Gastroesophageal sphincter (tissue), 4 donors: ENCODE measurements around the gene HCN4. TPM values are rescaled to one million over a fixed set of nuclear protein-coding genes. Genes with fewer than 3 reads are reported as not detected.
"Not testable (repeated sequence)": the region's sequence is repeated elsewhere in the genome, so short reads cannot be mapped to it uniquely, and the experiment has no call there.

Experiments used
- ATAC-seq: fragments of 150-250 bp; one replicate; pipeline ENCODE4 v1.9.1; 2016; ENCODE audit warnings: mild to moderate bottlenecking, moderate library complexity
- H3K27ac ChIP-seq, 4 donors: fragments of 200-600 bp; sonication (generic) in 3 of 4; 1 replicate in 3 of 4; 2 replicates in 1 of 4; pipeline ENCODE4 v1.5.1; 2016 to 2019
- H3K27me3 ChIP-seq: fragments of 200-600 bp; sonication (generic); one replicate; pipeline ENCODE4 v1.5.1; 2019
- H3K36me3 ChIP-seq, 2 donors: fragments of 200-600 bp; sonication (generic); one replicate each; pipeline ENCODE4 v1.5.1; 2019; ENCODE audit warnings: control low read depth in 1 of 2
- H3K4me1 ChIP-seq, 3 donors: fragments of 200-600 bp; sonication (generic); 1 replicate in 2 of 3; 2 replicates in 1 of 3; pipeline ENCODE4 v1.5.1; 2016 to 2019; ENCODE audit warnings: control low read depth in 2 of 3
- H3K4me3 ChIP-seq, 2 donors: fragments of 200-600 bp; sonication (generic); one replicate each; pipeline ENCODE4 v1.5.1; 2019; ENCODE audit warnings: mild to moderate bottlenecking in 1 of 2, moderate library complexity in 1 of 2
- H3K9me3 ChIP-seq, 3 donors: fragments of 200-600 bp; sonication (generic); one replicate each; pipeline ENCODE4 v1.5.1; 2017 to 2019; ENCODE audit warnings: control low read depth in 2 of 3
- EP300 ChIP-seq: sonication (generic); formaldehyde crosslinking; IDR thresholded peaks from one replicate; pipeline ENCODE4 v1.6.1; 2017; ENCODE audit warnings: antibody characterized with exemption, mild to moderate bottlenecking
- POLR2A ChIP-seq, 2 donors: fragments of 450-650 bp; IDR thresholded peaks; one replicate each; pipeline ENCODE4 v1.6.1; 2017; ENCODE audit warnings: antibody characterized with exemption in 2 of 2, mild to moderate bottlenecking in 2 of 2, moderate library complexity in 1 of 2
- POLR2AphosphoS5 ChIP-seq: sonication (generic); formaldehyde crosslinking; IDR thresholded peaks from one replicate; pipeline ENCODE4 v1.6.1; 2017; ENCODE audit warnings: antibody characterized with exemption
- WGBS, 2 donors: methylation state at CpG; one replicate each; pipeline ENCODE4 v1.1.5; 2018; ENCODE audit warnings: low coverage in 1 of 2; 5-methylcytosine and 5-hydroxymethylcytosine counted together
- total RNA-seq, 4 donors: library from RNA; depleted of rRNA; stranded (reverse); fragments of >200 nt; gene quantifications; one replicate each; pipeline ENCODE4 v1.1.0, GENCODE V29; 2016
- TF ChIP-seq, protein P1 (sequence below), 4 experiments: fragments of 200-600 bp in 2 of 4; fragments of 450-650 bp in 2 of 4; sonication (generic) in 1 of 4; IDR thresholded peaks; one replicate each; pipeline ENCODE4 v1.5.1; 2017 to 2019; ENCODE audit warnings: antibody characterized with exemption in 4 of 4, mild to moderate bottlenecking in 2 of 4, moderate library complexity in 2 of 4

Gene HCN4
- total RNA-seq, 4 donors from 2014 or later = 0.08 TPM; not detected in 3

DNA sequence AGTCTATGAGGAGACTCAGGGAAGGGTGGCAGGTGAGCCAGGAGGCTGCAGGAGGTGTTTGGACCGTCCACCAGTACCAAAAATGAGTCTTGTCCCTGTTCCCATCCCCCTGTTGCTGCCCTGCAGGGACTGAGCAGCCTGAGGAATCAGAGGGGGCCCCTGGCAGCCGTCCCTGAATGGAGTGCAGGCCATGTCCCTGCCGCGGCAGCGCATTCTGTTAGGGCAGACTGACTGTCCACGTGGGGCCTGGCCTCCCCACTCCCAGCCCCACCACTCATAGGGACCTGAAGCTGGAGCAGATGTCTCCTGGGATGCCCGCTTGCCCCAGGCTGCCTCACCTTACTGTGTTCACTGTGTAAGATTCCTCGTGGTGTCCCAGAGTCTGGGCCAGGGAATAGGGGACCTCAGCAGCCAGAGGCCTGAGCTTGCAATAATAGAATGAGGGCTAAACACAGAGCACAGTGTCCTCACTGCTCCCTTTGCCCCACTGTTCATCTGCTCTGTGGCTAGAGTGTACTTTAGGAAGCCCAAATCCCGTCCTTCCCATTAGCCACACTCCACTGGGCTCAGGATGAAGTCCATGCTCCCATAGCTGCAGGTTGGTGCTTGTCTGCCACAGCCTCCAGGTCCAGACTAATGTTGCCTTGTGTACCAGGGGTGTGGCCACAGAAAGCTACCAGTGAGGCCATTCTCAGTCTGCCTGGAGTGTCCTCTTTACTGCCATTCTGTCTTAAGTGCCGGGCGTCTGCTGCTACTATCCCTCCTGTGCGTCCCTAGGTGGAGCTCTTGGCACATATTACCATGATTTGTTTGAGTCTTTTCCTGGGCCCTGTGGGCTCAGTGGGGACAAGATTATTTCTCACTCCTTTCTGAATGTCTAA, 63.2 kb downstream of the HCN4 start:
- Histone ChIP-seq H3K36me3 (peaks cover 0 to 45% of the 10 kb centered on the region in 2 donors), H3K4me3 (no peak overlapping the region), H3K27me3 (no peaks in the 10 kb centered on the region), H3K9me3 (no peaks in the 10 kb centered on the region), H3K4me1 (no peaks in the 10 kb centered on the region), H3K27ac (no peak overlapping the region)
- no peak for ATAC-seq
- TF ChIP-seq POLR2A (IDR thresholded peaks at IDR 0.05) (no peak), EP300 (no peak), POLR2AphosphoS5 (no peak)
- TF ChIP-seq, protein P1, sequence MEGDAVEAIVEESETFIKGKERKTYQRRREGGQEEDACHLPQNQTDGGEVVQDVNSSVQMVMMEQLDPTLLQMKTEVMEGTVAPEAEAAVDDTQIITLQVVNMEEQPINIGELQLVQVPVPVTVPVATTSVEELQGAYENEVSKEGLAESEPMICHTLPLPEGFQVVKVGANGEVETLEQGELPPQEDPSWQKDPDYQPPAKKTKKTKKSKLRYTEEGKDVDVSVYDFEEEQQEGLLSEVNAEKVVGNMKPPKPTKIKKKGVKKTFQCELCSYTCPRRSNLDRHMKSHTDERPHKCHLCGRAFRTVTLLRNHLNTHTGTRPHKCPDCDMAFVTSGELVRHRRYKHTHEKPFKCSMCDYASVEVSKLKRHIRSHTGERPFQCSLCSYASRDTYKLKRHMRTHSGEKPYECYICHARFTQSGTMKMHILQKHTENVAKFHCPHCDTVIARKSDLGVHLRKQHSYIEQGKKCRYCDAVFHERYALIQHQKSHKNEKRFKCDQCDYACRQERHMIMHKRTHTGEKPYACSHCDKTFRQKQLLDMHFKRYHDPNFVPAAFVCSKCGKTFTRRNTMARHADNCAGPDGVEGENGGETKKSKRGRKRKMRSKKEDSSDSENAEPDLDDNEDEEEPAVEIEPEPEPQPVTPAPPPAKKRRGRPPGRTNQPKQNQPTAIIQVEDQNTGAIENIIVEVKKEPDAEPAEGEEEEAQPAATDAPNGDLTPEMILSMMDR (IDR thresholded peaks at IDR 0.05) = peak in 1 of 4 experiments; percentile 12
- WGBS, 2 donors = 60 to 67% methylated on average over 3 to 4 of the region's 12 CpGs

DNA sequence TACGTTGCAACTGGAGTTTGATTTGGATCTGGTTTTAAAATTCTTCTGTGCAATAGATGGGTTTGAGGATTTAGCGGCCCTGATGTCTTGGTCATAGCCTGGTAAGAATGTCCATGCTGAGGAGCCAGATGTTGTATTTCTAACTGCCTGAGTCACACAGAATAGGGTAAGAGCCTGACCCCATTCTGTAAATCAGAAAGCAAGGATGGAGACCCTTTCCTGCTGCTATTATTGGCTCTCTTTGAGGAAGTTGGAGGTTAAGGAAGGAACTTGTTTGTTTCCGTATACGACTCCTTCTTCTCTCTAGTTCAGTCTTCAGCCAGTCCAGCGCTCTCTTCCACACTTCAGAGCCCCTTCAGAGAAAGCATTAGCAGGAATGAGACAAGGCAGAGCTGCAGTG, 65.1 kb downstream of the HCN4 start:
- Histone ChIP-seq H3K27me3 (no peaks in the 10 kb centered on the region), H3K4me3 (no peak overlapping the region), H3K27ac (no peak overlapping the region), H3K4me1 (no peaks in the 10 kb centered on the region), H3K9me3 (no peaks in the 10 kb centered on the region), H3K36me3 (peaks cover 0 to 64% of the 10 kb centered on the region in 2 donors)
- no peak for ATAC-seq
- TF ChIP-seq EP300 (no peak), POLR2A (IDR thresholded peaks at IDR 0.05) (no peak), POLR2AphosphoS5 (no peak)
- TF ChIP-seq, protein P1 (IDR thresholded peaks at IDR 0.05) = no peak
- 64 to 80% methylated on average over 5 of the region's 5 CpGs for WGBS, 2 donors

DNA sequence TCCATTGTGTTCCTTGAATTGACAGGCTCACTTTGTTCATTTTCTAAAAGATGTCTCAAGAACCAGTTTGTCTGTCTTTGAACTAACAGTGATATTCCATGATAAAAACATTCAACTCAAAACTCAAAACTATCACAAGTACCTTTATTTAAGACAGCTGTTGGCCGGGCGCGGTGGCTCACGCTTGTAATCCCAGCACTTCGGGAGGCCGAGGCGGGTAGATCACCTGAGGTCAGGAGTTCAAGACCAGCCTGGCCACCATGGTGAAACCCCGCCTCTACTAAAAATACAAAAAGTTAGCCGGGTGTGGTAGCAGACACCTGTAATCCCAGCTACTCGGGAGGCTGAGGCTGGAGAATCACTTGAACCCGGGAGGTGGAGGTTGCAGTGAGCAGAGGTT, 68.5 kb downstream of the HCN4 start:
- not testable (repeated sequence) for H3K4me3 ChIP-seq
- WGBS, 2 donors = 88% methylated on average over 9 of the region's 11 CpGs; no CpG with 5 or more reads in 1 of the 2 donors

DNA sequence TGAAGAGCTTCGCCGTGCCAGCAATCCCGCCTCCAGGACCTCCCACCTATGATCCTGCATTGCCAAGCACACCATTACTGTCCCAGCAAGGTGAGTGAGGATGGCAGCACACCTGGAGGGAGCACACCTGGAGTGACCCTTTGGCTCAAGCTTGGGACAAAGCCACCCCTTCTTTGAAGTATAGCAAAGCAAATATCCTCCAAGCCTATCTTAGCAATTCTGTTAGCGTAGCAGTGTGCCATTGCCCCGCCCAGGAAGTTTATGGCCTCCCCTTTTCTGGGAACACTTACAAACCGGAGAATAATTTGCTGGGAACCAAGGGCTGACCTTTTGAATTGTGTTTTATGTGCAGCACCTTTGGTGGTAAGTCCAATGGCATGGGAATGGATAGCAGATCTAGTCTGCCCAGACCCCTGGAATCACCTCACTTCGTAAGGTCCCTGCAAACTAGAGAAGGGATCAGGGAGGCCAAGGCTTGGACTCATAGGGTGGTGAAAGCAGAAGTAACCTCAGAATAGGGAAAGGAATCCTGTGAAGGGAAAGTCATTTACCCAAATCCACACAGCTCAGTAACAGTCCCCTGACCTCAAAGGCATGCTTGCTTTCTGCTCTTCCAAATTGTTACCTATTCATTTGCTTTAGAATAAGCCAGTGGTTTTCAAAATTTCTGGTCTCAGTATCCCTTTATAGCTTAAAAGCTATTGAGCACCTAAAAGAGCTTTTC, 70.1 kb downstream of the HCN4 start:
- H3K27ac ChIP-seq = no peak overlapping the region
- peaks cover 0 to 99% of the 10 kb centered on the region in 2 donors for H3K36me3 ChIP-seq
- no peak overlapping the region for H3K4me3 ChIP-seq
- 77 to 91% methylated on average over 3 to 5 of the region's 7 CpGs for WGBS, 2 donors
- no peak for TF ChIP-seq POLR2A (IDR thresholded peaks at IDR 0.05)
- TF ChIP-seq, protein P1 (IDR thresholded peaks at IDR 0.05) = no peak
- H3K27me3 ChIP-seq = no peaks in the 10 kb centered on the region
- H3K4me1 ChIP-seq = no peaks in the 10 kb centered on the region
- ATAC-seq = no peak
- H3K9me3 ChIP-seq = no peaks in the 10 kb centered on the region

More for the DNA sequence above, 68.5 kb downstream of the HCN4 start:
- ATAC-seq, H3K27me3 ChIP-seq, H3K4me1 ChIP-seq, H3K9me3 ChIP-seq, H3K27ac ChIP-seq: not testable (repeated sequence)
- H3K36me3 ChIP-seq = peaks cover 0 to 98% of the 10 kb centered on the region in 2 donors

DNA sequence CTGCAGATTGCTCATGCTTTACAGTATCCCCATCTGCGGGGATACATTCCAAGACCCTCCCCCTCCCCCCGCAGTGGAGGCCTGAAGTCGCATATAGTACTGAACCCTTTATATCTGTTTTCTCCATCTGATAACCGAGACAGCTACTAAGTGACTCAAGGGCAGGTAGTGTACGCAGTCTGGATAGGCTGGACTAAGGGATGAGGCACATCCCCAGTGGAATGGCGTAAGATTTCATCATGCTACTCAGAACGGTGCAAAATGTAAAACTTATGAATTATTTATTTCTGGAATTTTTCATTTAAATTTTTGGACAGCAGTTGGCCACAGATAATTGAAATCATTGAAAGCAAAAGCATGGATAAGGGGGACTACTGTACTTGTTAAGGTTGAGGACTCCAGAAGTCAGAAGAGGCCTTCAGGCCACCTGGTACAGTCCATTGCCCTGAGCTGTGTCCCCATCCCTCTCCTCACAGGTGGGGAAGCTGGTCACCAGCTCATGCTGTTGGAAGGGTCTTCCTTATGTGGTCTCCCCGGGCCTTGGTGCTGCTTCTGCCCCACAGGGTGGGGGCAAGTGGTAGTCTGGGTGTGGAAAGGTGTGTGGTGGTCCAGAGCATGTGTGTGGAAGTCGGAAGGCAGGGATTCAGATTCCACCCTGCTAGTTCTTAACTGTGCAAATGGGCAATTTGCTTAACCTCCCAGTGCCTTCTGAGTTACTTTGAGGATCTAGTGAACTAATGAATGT, 72.0 kb downstream of the HCN4 start:
- Histone ChIP-seq H3K27me3 (no peaks in the 10 kb centered on the region), H3K36me3 (peaks cover 0 to 94% of the 10 kb centered on the region in 2 donors)
- ATAC-seq = no peak

More for the DNA sequence above, 72.0 kb downstream of the HCN4 start:
- no peak overlapping the region for H3K27ac ChIP-seq
- TF ChIP-seq, protein P1 (IDR thresholded peaks at IDR 0.05) = no peak
- TF ChIP-seq POLR2A (IDR thresholded peaks at IDR 0.05) (no peak), EP300 (no peak), POLR2AphosphoS5 (no peak)
- WGBS, 2 donors = 73 to 89% methylated on average over 6 to 8 of the region's 9 CpGs
- H3K4me1 ChIP-seq = no peaks in the 10 kb centered on the region
- H3K9me3 ChIP-seq = no peaks in the 10 kb centered on the region
- no peak overlapping the region for H3K4me3 ChIP-seq
